NOMO-1 treated with dmso at 0.1 percent for 144 hours (cell line): ENCODE data around the gene KIF26B.

ENCODE experiments used
- DNase-seq: peaks from one replicate; lab custom pipeline; 2025; ENCODE audit not compliant: unreplicated experiment; lab: John Stamatoyannopoulos, UW

Gene KIF26B

GRCh38 chr1:245608271-245608670 is 453.5 kb downstream of the KIF26B start:
- DNase-seq, result no peak

- DNase-seq, result no peak
Observed at GRCh38 chr1:245609354-245610150, 454.8 kb downstream of the KIF26B start.

GRCh38 chr1:245611251-245611650 is 456.5 kb downstream of the KIF26B start:
- DNase-seq, result no peak

DNA sequence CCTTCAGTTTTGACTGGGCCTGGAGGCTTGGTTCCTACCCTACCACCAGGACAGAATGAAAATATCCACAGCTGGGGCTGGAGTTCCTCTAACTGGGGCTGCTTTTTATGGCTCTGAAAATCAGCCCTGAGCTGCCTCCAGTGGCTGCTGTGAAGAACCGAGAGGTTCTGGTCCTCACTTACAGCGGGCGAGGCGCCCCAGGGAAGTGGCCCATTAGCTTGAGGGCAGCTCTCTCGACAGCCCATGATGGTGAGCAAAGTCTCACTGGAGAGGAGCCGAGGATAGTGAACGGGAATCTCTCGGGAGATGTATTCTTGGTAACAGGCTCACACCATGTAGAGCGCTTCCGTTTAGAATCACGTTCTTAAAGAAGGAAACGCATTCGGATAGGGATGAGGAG is 459.7 kb downstream of the KIF26B start:
- DNase-seq, result no peak

- DNase-seq, result no peak
Observed at GRCh38 chr1:245615001-245615400, 460.2 kb downstream of the KIF26B start.

DNA sequence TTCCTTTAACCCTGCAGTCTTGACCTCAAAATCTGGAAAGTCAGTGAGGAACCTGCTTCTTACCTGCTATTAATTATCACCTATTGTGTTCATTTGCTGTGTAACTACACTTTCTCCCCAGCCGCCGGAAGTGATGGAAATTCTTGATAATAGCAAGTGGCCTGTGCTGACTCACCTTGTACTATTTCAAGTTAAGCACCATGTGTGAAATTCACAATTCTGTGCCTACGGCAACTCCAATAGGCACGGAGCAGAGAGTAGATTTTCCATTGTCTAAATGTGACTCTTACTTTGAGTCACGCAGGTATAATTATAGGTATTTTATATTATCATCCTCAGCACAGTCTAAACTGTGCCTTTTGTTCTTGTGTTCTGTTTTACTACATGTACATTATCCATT is 466.8 kb downstream of the KIF26B start:
- DNase-seq, result no peak

DNA sequence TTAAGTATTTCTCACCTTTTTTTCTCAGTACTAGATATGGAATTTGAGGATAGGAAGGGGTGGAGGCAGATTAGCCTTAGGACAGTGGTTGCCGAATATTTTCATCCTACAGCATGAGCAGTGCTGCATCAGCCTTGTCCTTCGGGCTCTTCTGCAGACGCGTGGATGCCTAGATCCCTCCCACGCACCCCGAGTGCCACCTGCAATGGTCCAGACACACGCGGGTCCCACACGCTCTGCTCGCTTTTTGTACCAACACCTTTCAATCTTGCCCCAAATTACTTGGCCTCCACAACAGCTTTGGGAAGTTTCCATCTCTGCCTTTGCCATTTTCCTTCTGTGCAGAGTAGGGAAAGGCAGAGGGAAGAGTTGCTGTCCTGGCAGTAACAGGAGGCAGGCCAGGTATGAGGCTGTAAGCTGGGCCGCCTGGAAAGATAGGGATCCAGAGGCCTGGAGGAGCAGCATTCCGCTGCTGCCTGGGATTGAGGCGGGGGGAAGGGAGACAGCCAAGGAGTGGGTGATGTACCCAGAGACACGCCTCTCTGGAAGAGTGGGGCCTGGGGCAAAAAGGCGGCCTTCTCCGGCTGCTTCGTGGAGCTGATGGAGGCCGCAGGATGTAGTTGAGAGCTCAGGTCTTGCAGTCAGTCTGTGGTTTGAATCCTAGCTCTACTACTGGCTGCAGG is 467.7 kb downstream of the KIF26B start:
- DNase-seq, result no peak

- DNase-seq, result no peak
Observed at GRCh38 chr1:245641384-245641783, 486.6 kb downstream of the KIF26B start.

GRCh38 chr1:245645406-245645805 is 490.6 kb downstream of the KIF26B start:
- DNase-seq, result no peak

DNA sequence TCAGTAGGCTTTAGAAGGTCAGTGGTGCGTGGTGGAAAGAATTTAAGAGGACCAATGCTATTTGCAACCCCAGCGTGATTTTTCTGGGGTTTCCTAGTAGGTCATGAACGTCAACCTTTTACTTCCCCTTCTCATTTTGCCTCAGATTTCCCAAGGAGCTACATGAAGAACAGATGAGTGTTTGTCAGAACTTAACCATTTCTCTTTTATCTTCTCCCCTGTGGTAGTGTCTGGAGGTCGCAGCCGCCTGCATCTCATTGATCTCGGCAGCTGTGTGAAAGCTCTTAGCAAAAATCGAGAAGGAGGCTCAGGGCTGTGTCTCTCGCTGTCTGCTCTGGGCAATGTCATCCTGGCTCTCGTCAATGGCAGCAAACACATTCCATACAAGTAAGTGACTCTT is 491.1 kb downstream of the KIF26B start:
- no peak for DNase-seq

- no peak for DNase-seq
Observed at GRCh38 chr1:245648749-245649522, 494.2 kb downstream of the KIF26B start.

- DNase-seq, result no peak
Observed at GRCh38 chr1:245649666-245650065, 494.9 kb downstream of the KIF26B start.

- no peak for DNase-seq
Observed at GRCh38 chr1:245650441-245650960, 495.7 kb downstream of the KIF26B start.

GRCh38 chr1:245651093-245651492 is 496.3 kb downstream of the KIF26B start:
- DNase-seq, result no peak

GRCh38 chr1:245652116-245652515 is 497.3 kb downstream of the KIF26B start:
- DNase-seq, result no peak

- no peak for DNase-seq
Observed at GRCh38 chr1:245652660-245653427, 498.1 kb downstream of the KIF26B start.

DNA sequence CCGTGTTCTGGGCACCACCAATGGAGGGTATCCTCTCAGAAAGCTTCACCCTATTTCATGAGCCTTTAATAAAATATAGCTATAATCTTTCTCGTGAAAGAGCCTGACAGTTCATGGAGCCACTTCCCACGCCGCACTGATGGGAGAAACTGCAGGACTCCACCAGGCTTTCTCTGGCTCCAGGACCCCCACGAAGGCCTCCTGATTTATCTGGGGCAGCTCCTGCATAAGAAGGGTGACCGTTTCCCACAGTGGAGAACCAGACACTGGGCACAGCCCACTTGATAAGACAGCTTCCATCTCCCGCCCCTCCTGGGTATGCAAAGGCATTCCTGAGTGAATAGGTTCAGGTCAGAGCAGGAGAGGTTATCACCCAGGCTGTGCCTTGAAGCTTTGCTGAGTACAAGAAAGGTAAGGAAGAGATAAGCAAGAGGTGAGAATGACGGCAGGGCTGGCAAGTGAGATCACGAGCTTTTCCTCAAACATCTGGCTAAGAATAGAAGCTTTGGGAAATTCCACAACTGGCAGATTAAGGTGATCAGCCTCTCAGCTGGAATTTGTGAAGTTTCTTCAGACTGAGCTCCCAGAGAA is 499.8 kb downstream of the KIF26B start:
- no peak for DNase-seq

GRCh38 chr1:245656189-245656717 is 501.5 kb downstream of the KIF26B start:
- no peak for DNase-seq

DNA sequence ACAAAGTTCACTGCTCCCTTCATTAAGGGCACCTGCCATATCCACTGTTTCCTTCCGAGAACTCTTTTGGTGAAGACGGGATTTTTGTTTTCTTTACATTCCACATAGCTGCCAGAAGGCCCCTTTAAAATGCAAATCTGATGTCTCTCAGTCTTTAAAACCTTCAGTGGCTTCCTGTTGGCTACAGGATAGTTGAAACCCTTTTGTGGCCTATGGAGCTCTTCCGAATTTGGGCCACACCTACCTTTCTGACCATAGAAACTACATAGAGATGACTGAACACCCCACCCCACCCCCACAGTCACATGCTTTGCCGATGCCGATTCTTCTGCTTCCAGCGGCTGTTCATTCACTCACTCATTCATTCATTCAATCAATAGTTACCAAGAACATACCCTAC is 502.6 kb downstream of the KIF26B start:
- DNase-seq, result no peak

DNA sequence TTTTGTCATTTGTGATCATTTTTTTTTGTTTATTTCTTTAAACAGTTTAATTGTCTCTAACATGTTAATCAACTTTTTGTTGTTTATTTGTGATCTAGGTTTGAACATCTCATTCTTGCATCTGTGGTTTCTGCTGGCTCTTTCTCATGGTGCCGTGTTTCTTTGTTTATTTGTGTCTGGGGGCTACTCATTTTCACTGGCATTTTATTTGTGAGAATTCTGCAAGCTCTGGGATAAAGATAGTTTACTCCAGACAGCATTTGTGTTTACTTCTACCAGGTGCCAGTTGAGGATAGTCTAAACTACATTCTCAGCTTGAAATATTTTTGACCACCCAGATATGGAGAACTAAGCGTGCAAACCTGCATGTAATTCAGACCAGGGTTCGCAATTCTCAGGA is 508.6 kb downstream of the KIF26B start:
- no peak for DNase-seq
